ENCODE results near the gene REST.
"Not testable (repeated sequence)": the region's sequence is repeated elsewhere in the genome, so short reads cannot be mapped to it uniquely, and the experiment has no call there.

Gene REST

DNA sequence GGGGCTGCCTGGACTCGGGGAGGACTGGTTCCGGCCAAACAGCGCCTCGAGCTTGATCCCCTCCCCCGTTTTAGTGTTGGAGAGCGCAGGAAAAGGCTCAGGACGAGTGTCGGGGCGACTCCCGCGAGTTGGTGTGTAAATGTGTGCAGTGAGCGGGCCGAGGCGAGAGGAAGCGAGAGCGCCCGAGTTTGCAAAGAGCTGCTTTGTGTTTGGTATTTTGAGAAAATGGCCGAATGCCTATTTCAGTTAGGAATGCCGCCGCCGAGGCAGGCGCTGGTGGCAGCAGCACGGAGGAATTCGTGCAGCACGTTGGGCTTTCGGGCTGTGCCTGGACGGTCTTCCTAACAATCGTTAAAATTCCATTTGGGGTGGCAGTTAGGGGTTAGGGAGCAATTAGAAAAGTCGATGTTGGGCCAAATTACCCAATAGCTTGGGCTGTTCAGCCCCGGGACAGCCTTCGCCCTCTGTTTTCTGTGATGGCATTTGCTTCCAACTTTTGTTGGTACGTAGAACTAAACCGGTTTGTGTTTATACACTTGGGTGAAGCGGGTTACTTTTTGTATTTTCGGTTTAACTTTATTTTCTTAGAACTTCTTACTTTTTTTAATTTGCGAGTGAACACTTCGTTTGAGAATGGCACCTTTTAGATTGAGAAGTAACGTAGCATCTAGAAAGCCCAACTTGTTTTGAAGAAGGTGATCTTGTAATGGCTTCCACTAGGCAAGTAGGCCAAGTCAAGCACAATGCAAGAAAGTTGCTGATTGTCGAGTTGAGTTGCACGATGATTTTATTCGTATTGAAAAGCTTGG, 1.6 kb downstream of the REST start:
- in situ Hi-C loops (cut with HindIII; ENCODE audit: low sequenced_read_pairs), result no loop called here
- TF ChIP-seq, protein P1, sequence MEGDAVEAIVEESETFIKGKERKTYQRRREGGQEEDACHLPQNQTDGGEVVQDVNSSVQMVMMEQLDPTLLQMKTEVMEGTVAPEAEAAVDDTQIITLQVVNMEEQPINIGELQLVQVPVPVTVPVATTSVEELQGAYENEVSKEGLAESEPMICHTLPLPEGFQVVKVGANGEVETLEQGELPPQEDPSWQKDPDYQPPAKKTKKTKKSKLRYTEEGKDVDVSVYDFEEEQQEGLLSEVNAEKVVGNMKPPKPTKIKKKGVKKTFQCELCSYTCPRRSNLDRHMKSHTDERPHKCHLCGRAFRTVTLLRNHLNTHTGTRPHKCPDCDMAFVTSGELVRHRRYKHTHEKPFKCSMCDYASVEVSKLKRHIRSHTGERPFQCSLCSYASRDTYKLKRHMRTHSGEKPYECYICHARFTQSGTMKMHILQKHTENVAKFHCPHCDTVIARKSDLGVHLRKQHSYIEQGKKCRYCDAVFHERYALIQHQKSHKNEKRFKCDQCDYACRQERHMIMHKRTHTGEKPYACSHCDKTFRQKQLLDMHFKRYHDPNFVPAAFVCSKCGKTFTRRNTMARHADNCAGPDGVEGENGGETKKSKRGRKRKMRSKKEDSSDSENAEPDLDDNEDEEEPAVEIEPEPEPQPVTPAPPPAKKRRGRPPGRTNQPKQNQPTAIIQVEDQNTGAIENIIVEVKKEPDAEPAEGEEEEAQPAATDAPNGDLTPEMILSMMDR (IDR thresholded peaks at IDR 0.05; ENCODE audit: low read depth, low read length), result no peak
- peak; percentile 56 for DNase-seq (ENCODE audit: low read depth, low spot score)
- peak overlapping the region; percentile 91 for H3K4me3 ChIP-seq (ENCODE audit: low read depth, low read length)

DNA sequence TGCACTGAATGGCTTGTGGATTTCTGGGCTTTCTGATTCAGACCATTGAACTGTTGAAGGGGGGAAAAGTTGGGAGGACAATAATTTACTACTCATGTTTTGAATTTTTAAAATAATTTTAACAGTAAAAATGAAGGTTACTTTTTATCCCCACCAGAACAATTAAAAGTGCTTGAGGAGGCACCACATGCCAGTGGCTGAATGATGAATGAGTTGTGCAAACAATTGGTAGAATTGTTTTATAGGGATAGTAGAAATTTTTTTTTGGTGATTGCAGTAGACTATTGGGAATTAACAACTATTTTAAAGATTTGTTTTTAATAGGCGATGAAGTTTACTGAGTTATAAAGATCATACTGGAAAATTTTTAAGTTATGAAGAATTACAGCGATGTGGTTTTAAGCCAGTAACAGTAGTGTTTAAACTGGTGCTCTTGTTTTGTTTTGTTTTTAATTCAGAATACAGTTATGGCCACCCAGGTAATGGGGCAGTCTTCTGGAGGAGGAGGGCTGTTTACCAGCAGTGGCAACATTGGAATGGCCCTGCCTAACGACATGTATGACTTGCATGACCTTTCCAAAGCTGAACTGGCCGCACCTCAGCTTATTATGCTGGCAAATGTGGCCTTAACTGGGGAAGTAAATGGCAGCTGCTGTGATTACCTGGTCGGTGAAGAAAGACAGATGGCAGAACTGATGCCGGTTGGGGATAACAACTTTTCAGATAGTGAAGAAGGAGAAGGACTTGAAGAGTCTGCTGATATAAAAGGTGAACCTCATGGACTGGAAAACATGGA, 2.7 kb downstream of the REST start:
- TF ChIP-seq, protein P1 (IDR thresholded peaks at IDR 0.05; ENCODE audit: low read depth, low read length), result no peak
- in situ Hi-C loops (cut with HindIII; ENCODE audit: low sequenced_read_pairs), result no loop called here
- H3K4me3 ChIP-seq (ENCODE audit: low read depth, low read length), result peak overlapping the region; percentile 91
- no peak for DNase-seq (ENCODE audit: low read depth, low spot score)

DNA sequence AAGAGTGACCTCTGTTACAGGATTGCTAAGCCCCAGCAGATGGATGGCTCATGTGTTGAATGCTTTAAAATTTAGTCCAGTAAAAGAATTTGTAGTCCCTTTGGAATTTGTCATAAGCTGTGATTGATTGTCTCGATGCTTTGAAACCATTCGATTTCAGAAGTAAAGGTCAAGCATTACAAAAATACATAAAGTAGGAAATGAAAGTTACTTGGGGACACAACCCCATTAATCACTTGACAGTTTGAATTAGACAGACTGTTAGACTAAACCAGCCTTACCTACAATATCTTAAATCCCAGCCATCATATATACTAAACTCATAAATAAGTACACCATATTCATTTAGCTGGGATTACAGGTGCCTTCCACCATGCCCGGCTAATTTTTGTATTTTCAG, 6.6 kb downstream of the REST start:
- TF ChIP-seq, protein P1 (IDR thresholded peaks at IDR 0.05; ENCODE audit: low read depth, low read length), result no peak
- DNase-seq (ENCODE audit: low read depth, low spot score), result no peak
- in situ Hi-C loops (cut with HindIII; ENCODE audit: low sequenced_read_pairs), result no loop called here

DNA sequence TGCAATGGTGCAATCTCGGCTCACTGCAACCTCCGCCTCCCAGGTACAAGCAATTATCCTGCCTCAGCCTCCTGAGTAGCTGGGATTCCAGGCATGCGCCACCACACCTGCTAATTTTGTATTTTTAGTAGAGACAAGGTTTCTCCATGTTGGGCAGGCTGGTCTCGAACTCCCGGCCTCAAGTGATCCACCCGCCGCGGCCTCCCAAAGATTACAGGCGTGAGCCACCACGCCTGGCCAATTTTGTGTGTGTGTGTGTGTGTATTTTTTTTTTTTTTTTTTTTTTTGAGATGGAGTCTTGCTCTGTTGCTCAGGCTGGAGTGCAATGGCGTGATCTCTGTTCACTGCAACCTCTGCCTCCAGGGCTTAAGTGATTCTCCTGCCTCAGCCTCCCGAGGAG, 7.3 kb downstream of the REST start:
- in situ Hi-C loops (cut with HindIII; ENCODE audit: low sequenced_read_pairs); DNase-seq (ENCODE audit: low read depth, low spot score); H3K4me3 ChIP-seq (ENCODE audit: low read depth, low read length): not testable (repeated sequence)

More for the DNA sequence above, 6.6 kb downstream of the REST start:
- H3K4me3 ChIP-seq (ENCODE audit: low read depth, low read length), result no peak overlapping the region

DNA sequence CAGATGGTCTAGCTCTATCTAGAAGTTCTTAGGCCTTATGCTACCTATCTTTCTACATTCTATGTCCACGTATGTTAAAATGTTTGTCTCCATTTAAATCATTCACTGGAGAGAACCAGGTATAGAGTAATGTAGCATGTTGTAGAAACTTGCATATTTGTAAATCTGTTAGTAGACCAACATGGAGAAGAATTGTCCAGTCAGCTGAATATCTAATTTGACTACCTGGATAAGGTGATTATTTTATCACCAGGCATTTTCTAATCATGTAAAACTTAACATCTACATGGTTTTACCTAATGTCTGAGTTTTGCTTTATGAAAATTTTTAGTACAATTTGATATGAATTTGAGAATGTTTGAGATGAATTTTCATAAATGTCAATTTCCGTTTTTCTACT, 19.5 kb downstream of the REST start:
- no peak overlapping the region for H3K4me3 ChIP-seq (ENCODE audit: low read depth, low read length)
- in situ Hi-C loops (cut with HindIII; ENCODE audit: low sequenced_read_pairs), result no loop called here
- no peak for DNase-seq (ENCODE audit: low read depth, low spot score)
- TF ChIP-seq, protein P1 (IDR thresholded peaks at IDR 0.05; ENCODE audit: low read depth, low read length), result no peak

DNA sequence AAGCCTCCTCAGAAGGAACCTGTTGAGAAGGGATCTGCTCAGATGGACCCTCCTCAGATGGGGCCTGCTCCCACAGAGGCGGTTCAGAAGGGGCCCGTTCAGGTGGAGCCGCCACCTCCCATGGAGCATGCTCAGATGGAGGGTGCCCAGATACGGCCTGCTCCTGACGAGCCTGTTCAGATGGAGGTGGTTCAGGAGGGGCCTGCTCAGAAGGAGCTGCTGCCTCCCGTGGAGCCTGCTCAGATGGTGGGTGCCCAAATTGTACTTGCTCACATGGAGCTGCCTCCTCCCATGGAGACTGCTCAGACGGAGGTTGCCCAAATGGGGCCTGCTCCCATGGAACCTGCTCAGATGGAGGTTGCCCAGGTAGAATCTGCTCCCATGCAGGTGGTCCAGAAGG, 22.9 kb downstream of the REST start:
- in situ Hi-C loops (cut with HindIII; ENCODE audit: low sequenced_read_pairs), result no loop called here
- H3K4me3 ChIP-seq (ENCODE audit: low read depth, low read length), result no peak overlapping the region
- TF ChIP-seq, protein P1 (IDR thresholded peaks at IDR 0.05; ENCODE audit: low read depth, low read length), result no peak
- DNase-seq (ENCODE audit: low read depth, low spot score), result no peak

DNA sequence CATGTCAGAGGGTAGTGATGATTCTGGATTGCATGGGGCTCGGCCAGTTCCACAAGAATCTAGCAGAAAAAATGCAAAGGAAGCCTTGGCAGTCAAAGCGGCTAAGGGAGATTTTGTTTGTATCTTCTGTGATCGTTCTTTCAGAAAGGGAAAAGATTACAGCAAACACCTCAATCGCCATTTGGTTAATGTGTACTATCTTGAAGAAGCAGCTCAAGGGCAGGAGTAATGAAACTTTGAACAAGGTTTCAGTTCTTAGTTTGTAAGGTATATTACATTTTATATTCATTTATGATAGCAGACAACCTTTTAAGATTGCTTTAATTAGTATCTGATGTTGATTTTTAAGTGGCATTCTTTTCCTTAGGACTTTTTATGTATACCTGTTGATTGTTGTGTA, 24.2 kb downstream of the REST start:
- DNase-seq (ENCODE audit: low read depth, low spot score), result no peak
- in situ Hi-C loops (cut with HindIII; ENCODE audit: low sequenced_read_pairs), result no loop called here
- TF ChIP-seq, protein P1 (IDR thresholded peaks at IDR 0.05; ENCODE audit: low read depth, low read length), result no peak
- no peak overlapping the region for H3K4me3 ChIP-seq (ENCODE audit: low read depth, low read length)
